Effector memory CD4-positive, alpha-beta T cell (primary cell): ENCODE measurements around the gene ZMYND19.
A peak's percentile ranks its signal among the peaks of the same experiment; 100 is the strongest.

ENCODE experiments used
- DNase-seq, 3 donors: peaks; one replicate each; pipeline ENCODE4 v3.0.0-alpha.2; 2020
- H3K27ac ChIP-seq: 2 replicates; pipeline ENCODE4 v1.7.0; 2013; ENCODE audit warnings: mild to moderate bottlenecking, low read length, moderate library complexity; ENCODE audit not compliant: insufficient read depth, poor library complexity, severe bottlenecking
- H3K27me3 ChIP-seq: replicated peaks from 2 replicates; pipeline ENCODE4 v1.7.0; 2013; ENCODE audit warnings: mild to moderate bottlenecking, low read length; ENCODE audit not compliant: insufficient read depth, control insufficient read depth, poor library complexity, severe bottlenecking
- H3K36me3 ChIP-seq: 2 replicates; pipeline ENCODE4 v1.7.0; 2013; ENCODE audit warnings: mild to moderate bottlenecking, low read length, moderate library complexity; ENCODE audit not compliant: control insufficient read depth, insufficient read depth
- H3K4me1 ChIP-seq: 2 replicates; pipeline ENCODE4 v1.7.0; 2013; ENCODE audit warnings: low read length, mild to moderate bottlenecking; ENCODE audit not compliant: control insufficient read depth, insufficient read depth, poor library complexity, severe bottlenecking
- H3K4me3 ChIP-seq: 2 replicates; pipeline ENCODE4 v1.7.0; 2013; ENCODE audit warnings: low read length, low read depth, mild to moderate bottlenecking; ENCODE audit not compliant: insufficient read depth, poor library complexity, severe bottlenecking
- H3K9me3 ChIP-seq: 2 replicates; pipeline ENCODE4 v1.7.0; 2013; ENCODE audit warnings: mild to moderate bottlenecking, low read length, moderate library complexity; ENCODE audit not compliant: control insufficient read depth

The ZMYND19 gene

DNA sequence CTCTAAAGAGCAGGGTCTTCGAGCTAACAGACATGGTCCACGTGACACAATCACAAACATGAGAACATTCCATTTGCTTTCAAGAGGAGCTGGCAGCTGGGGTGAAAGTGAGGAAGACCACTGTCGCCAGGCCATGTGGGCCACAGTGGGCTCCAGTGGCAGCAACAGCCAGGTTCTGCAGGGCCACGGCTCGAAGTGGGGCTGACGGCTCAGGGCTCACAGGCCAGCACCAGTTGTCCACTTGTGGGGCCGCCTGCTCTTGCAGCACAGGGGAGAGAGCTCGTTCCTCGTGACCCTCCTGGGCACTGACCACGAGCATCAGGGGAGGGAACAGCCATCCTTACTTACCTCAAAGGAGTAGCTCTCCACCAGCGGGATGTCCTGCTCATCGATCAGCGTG lies 2.0 kb downstream of the ZMYND19 start:
- Histone ChIP-seq H3K27me3 (no peaks in the 10 kb centered on the region), H3K4me1 (peaks cover 12% of the 10 kb centered on the region), H3K36me3 (peaks cover 28% of the 10 kb centered on the region), H3K9me3 (no peaks in the 10 kb centered on the region), H3K27ac (no peak overlapping the region), H3K4me3 (no peak overlapping the region)
- DNase-seq: no peak

- Histone ChIP-seq H3K27ac (no peak overlapping the region), H3K36me3 (peaks cover 37% of the 10 kb centered on the region), H3K4me3 (no peak overlapping the region), H3K9me3 (no peaks in the 10 kb centered on the region), H3K27me3 (no peaks in the 10 kb centered on the region), H3K4me1 (peaks cover 12% of the 10 kb centered on the region)
- no peak for DNase-seq
These were observed 3.5 kb downstream of the ZMYND19 start for GRCh38 chr9:137586854-137587253.

GRCh38 chr9:137583957-137584356 lies 6.4 kb downstream of the ZMYND19 start:
- Histone ChIP-seq H3K27ac (no peak overlapping the region), H3K4me1 (peaks cover 4% of the 10 kb centered on the region), H3K36me3 (peaks cover 37% of the 10 kb centered on the region), H3K27me3 (no peaks in the 10 kb centered on the region), H3K4me3 (no peak overlapping the region), H3K9me3 (no peaks in the 10 kb centered on the region)
- DNase-seq: no peak

DNA sequence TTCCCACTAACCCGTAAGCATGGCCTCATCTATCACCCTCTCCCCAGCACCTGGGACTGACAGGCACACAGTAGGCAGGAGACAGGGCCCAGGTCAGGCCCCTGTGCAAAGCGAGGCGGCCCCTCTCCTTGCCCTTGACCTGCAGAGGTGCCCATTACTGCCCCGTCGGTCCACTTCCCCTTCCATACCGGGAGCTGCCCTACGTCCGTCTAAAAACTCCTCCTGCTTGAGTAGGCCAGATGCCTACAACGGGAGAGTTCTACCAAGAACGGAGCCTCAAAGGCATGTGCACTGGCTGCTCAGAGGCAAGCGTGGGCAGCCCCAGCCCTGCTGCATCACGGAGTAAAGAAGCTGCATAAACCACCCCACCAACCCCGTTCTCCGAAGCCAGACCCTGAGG lies 7.0 kb downstream of the ZMYND19 start:
- no peak overlapping the region for H3K27ac ChIP-seq
- peaks cover 37% of the 10 kb centered on the region for H3K36me3 ChIP-seq

DNA sequence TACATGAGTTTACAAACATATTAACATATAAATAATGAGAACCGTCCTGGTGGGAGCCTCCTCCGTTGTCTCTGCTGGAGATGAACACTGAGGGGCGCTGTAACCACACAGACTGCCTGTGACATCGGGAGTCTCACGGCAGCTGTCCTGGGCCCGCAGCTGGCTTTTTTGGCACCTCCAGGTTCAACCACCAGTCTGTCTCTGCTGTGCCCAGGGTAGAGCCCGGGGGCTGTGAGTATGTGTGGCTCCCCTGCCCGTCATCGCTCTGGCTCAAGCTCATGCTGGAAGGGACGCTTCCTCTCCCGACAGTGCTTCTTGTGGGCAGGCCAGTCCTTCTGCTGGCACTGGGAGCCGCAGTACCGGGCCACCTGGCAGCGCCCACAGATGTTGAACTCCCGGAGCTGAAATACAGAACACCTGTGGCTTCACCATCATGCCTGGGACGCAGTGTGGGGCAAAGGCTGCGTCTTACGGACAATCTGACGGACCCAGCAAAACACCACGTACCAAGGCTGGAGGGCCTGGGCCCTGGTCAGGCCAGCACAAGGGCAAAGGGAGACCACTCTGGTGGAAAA lies 7.9 kb downstream of the ZMYND19 start:
- peaks cover 29% of the 10 kb centered on the region for H3K36me3 ChIP-seq
- H3K4me1 ChIP-seq: peaks cover 12% of the 10 kb centered on the region
- no peak overlapping the region for H3K27ac ChIP-seq
- H3K4me3 ChIP-seq: no peak overlapping the region
- no peaks in the 10 kb centered on the region for H3K9me3 ChIP-seq
- no peaks in the 10 kb centered on the region for H3K27me3 ChIP-seq
- DNase-seq: no peak

More for the DNA sequence above, 7.0 kb downstream of the ZMYND19 start:
- peaks cover 5% of the 10 kb centered on the region for H3K4me1 ChIP-seq
- no peaks in the 10 kb centered on the region for H3K27me3 ChIP-seq
- no peak for DNase-seq
- H3K9me3 ChIP-seq: no peaks in the 10 kb centered on the region
- no peak overlapping the region for H3K4me3 ChIP-seq

DNA sequence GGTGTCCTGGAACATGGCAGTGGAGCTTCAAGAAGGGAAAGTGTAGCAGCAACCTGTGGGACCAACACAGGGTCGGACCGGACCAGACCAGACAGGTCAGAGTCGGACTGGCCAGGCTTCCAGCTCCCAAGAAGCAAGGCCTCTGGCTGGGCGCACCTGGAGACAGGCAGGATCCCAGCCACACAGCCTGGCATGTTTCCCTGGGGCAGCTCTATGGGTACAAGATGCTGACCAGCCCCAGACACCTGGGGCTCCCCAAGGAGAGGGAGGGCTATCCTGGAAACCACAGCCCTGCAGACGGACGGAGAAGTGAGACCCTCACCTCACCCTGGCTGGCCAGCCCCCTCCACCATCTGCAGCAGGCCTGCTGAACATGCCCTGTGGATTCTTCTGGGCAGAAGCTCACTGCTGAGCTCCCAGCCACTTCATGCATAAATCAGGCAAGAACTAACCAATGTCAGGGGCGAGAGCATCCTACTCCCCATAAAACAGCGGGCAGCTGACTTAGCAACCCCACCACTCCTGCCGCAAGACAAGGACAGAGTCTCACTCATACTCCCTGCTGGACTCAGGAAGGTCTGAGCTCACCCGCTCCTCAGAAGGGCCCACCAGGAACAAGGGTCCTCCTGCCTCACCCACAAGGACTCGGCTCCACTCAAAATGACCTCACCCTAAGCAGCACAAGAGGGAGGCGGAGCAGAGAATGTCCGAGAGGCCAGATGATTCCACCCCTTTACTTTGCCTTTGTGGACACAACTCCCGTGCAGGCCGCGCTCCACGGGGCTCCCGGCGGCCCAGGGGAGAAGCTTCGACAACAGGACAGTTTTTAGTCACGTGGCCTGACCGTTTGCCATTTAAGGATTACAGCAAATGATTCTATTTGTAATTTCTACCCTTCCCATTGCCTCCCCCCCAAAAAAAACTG lies 8.7 kb downstream of the ZMYND19 start:
- H3K36me3 ChIP-seq: peaks cover 22% of the 10 kb centered on the region

DNA sequence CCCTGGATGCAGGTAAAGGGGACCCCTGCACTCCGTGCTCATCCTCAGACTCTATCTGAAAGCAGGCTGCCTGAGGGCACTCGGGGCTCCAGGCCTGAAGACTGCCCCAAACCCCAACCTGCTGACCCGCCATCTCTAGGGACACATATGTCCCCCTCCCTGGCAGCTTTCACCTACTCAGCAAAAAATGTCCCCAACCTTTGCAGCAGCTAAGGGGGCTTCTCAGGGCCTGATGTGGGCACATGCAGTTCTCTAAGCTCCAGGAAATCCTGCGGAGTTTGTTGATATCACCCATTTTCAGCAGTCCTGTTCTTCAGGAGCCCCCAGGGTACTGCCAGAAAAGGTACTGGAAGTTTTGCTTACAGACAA lies 9.4 kb downstream of the ZMYND19 start:
- no peaks in the 10 kb centered on the region for H3K9me3 ChIP-seq
- H3K4me1 ChIP-seq: peaks cover 17% of the 10 kb centered on the region
- peaks cover 20% of the 10 kb centered on the region for H3K36me3 ChIP-seq
- no peaks in the 10 kb centered on the region for H3K27me3 ChIP-seq
- H3K27ac ChIP-seq: no peak overlapping the region
- DNase-seq: no peak
- H3K4me3 ChIP-seq: no peak overlapping the region

More for the DNA sequence above, 8.7 kb downstream of the ZMYND19 start:
- Histone ChIP-seq H3K27ac (no peak overlapping the region), H3K4me3 (no peak overlapping the region), H3K27me3 (no peaks in the 10 kb centered on the region), H3K9me3 (no peaks in the 10 kb centered on the region), H3K4me1 (peaks cover 17% of the 10 kb centered on the region)
- no peak for DNase-seq

DNA sequence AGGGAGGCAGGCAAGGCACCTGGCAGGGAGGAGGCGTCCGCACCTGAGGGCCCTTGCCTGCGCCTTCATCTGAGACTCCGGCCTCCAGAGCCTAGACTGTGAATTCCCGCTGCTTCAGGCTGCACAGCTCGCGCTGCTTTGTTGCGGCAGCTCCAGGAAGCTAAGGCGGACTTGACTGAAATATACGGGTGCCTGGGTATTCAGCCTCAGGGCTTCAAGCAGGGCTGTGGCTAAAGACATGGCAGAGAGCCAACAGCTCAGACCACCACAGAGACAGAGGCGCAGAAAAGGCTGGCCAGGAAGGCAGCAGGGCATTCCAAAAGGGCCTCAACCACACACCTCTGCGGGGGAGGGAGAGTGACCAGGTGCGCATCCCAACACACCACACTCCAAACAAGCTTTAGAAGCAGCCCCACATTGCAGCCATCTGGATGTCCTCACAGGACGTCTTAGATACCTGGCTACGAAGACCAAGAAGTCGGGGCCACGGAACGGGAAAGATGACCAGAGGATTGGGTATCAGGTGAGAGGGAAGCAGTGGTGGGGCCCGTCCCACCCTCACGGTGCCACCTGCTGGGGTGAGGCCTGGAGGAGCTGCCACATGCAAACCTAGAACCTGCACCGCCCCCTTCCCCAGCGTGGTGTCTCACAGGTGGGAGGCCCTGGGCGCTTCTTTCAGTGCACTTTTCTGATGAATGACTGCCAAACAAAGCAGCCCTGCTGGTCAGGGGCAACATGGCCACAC lies 9.9 kb downstream of the ZMYND19 start:
- no peak overlapping the region for H3K27ac ChIP-seq
- no peak for DNase-seq
- no peak overlapping the region for H3K4me3 ChIP-seq
- H3K36me3 ChIP-seq: peaks cover 22% of the 10 kb centered on the region
- no peaks in the 10 kb centered on the region for H3K9me3 ChIP-seq
- no peaks in the 10 kb centered on the region for H3K27me3 ChIP-seq
- H3K4me1 ChIP-seq: peaks cover 17% of the 10 kb centered on the region

DNA sequence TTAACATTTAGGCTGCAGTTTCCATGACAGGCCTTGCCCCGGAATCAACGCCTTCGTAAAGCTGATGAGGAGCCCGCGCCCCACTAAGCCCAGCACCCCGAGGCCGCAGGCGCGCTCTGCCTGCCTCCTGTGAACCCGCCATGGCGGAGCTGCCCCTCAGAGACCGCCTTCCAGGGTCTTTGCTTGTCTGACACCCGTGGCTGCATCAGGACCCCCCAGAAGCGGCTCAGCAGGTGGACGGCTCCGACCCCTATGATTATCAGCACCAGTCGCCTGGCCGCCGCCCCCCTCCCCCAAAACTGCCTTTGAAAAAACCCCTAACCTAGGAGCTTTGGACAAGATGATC lies 11.1 kb downstream of the ZMYND19 start:
- peak overlapping the region; percentile 72 for H3K27ac ChIP-seq
- peaks cover 17% of the 10 kb centered on the region for H3K4me1 ChIP-seq
- peak overlapping the region; percentile 92 for H3K4me3 ChIP-seq
- no peak for DNase-seq
- no peaks in the 10 kb centered on the region for H3K27me3 ChIP-seq
- no peaks in the 10 kb centered on the region for H3K9me3 ChIP-seq
- H3K36me3 ChIP-seq: peaks cover 30% of the 10 kb centered on the region
